Measurements from ENCODE around the gene CYFIP1.

DNA sequence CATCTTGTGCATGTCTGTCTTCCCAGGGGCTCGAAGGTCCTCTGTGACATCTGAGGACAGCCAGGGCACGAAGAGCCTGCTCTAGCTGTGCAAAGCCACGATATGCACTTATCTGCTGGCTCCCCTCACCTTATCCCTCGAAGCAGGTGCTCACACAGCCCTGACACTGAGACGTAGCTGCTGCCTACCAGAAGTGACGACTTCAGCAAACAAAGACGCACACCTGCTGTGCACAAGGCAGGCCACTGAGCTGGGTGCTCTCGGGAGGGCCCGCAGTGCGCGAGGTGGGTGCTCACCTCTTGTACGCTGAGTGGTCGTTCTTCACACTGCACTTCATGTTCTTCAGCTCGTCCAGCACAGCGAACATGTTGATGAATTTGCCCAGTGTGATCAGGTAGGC is 37.3 kb downstream of the CYFIP1 start:
- TF ChIP-seq POLR2A (IDR thresholded peaks at IDR 0.05) (no peak), POLR2AphosphoS5 (IDR thresholded peaks at IDR 0.05) (peak in 1 of 3 donors; percentile 24)
- TF ChIP-seq, protein P1, sequence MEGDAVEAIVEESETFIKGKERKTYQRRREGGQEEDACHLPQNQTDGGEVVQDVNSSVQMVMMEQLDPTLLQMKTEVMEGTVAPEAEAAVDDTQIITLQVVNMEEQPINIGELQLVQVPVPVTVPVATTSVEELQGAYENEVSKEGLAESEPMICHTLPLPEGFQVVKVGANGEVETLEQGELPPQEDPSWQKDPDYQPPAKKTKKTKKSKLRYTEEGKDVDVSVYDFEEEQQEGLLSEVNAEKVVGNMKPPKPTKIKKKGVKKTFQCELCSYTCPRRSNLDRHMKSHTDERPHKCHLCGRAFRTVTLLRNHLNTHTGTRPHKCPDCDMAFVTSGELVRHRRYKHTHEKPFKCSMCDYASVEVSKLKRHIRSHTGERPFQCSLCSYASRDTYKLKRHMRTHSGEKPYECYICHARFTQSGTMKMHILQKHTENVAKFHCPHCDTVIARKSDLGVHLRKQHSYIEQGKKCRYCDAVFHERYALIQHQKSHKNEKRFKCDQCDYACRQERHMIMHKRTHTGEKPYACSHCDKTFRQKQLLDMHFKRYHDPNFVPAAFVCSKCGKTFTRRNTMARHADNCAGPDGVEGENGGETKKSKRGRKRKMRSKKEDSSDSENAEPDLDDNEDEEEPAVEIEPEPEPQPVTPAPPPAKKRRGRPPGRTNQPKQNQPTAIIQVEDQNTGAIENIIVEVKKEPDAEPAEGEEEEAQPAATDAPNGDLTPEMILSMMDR (IDR thresholded peaks at IDR 0.05 in 8 of 11, conservative IDR thresholded peaks at IDR 0.05 in 3 of 11), result no peak

Data from spleen (tissue), 7 donors.